Activated CD4-positive, alpha-beta T cell treated with anti-CD3 and anti-CD28 coated beads, Interleukin-2, amount 50 U/mL, for 1 hour (primary cell): Measurements from ENCODE around the gene FOXP1.

Source experiments
- DNase-seq: peaks from one replicate; pipeline ENCODE4 v3.0.0-alpha.2; 2020

Gene FOXP1

GRCh38 chr3:71247958-71248335, 335.6 kb downstream of the FOXP1 start:
- DNase-seq: no peak

GRCh38 chr3:71247221-71247957, 336.1 kb downstream of the FOXP1 start:
- DNase-seq: no peak

- no peak for DNase-seq
Measured at GRCh38 chr3:71245971-71246880, 337.3 kb downstream of the FOXP1 start.

GRCh38 chr3:71244826-71245488, 338.6 kb downstream of the FOXP1 start:
- no peak for DNase-seq

GRCh38 chr3:71244153-71244825, 339.2 kb downstream of the FOXP1 start:
- no peak for DNase-seq

- no peak for DNase-seq
Measured at GRCh38 chr3:71243229-71243628, 340.3 kb downstream of the FOXP1 start.

GRCh38 chr3:71241981-71242560, 341.5 kb downstream of the FOXP1 start:
- DNase-seq: no peak

- no peak for DNase-seq
Measured at GRCh38 chr3:71241246-71241901, 342.2 kb downstream of the FOXP1 start.

- DNase-seq: no peak
Measured at GRCh38 chr3:71240034-71240433, 343.5 kb downstream of the FOXP1 start.

- no peak for DNase-seq
Measured at GRCh38 chr3:71238355-71238757, 345.2 kb downstream of the FOXP1 start.

- no peak for DNase-seq
Measured at GRCh38 chr3:71237672-71238071, 345.9 kb downstream of the FOXP1 start.

GRCh38 chr3:71235846-71236245, 347.7 kb downstream of the FOXP1 start:
- DNase-seq: no peak

GRCh38 chr3:71232895-71233294, 350.6 kb downstream of the FOXP1 start:
- DNase-seq: no peak

GRCh38 chr3:71232175-71232679, 351.3 kb downstream of the FOXP1 start:
- no peak for DNase-seq

GRCh38 chr3:71231680-71232079, 351.8 kb downstream of the FOXP1 start:
- no peak for DNase-seq

- DNase-seq: no peak
Measured at GRCh38 chr3:71229905-71230657, 353.4 kb downstream of the FOXP1 start.

GRCh38 chr3:71228156-71228866, 355.2 kb downstream of the FOXP1 start:
- no peak for DNase-seq

- no peak for DNase-seq
Measured at GRCh38 chr3:71227270-71227661, 356.3 kb downstream of the FOXP1 start.

- DNase-seq: peak; percentile 77
Measured at GRCh38 chr3:71226565-71227269, 356.8 kb downstream of the FOXP1 start.
